IMR-90 (cell line): ENCODE results near the gene SCFD2. TPM values are rescaled to one million over a fixed set of nuclear protein-coding genes. Genes with fewer than 3 reads are reported as not detected.

Experiments
- ATAC-seq: fragments of 200-7000 bp; cut with Tn5 transposase; 2 replicates; pipeline ENCODE4 v1.9.1; 2020; ENCODE audit warnings: low read depth, mild to moderate bottlenecking, moderate library complexity
- BruUV-seq: library from RNA; stranded (reverse); fragments of 400-500 nt; replicated peaks from 2 replicates; lab custom pipeline; 2021; lab: Mats Ljungman, UMichigan
- CTCF ChIA-PET: fragments of 300-600 bp; formaldehyde crosslinking; extraction: SDS; loops from one replicate; lab custom pipeline; 2021; ENCODE audit warnings: antibody characterized with exemption; lab: Yijun Ruan, JAX
- POLR2A ChIA-PET: fragments of 300-600 bp; sonication (Branson Sonifier 250); formaldehyde crosslinking; loops from one replicate; lab custom pipeline; 2022; ENCODE audit warnings: antibody characterized with exemption; ENCODE audit not compliant: unreplicated experiment; lab: Charles Lee
- DNase-seq: peaks from one replicate; pipeline ENCODE4 v3.0.0; 2013
- H2AFZ ChIP-seq: replicated peaks from 2 replicates; pipeline ENCODE3; 2013; ENCODE audit warnings: low read length, mild to moderate bottlenecking; ENCODE audit not compliant: poor library complexity
- H2AK5ac ChIP-seq: 2 replicates; pipeline ENCODE4 v1.6.1; 2013; ENCODE audit warnings: low read depth, low read length, inconsistent platforms
- H2AK9ac ChIP-seq: replicated peaks from 2 replicates; pipeline ENCODE3; 2013; ENCODE audit warnings: mild to moderate bottlenecking, low read depth, low read length, moderate library complexity; ENCODE audit not compliant: poor library complexity
- H2BK120ac ChIP-seq: 2 replicates; pipeline ENCODE4 v1.6.1; 2013; ENCODE audit warnings: low read depth, low read length, inconsistent platforms
- H2BK15ac ChIP-seq: 3 replicates; pipeline ENCODE4 v1.6.1; 2013; ENCODE audit warnings: low read depth, low read length, inconsistent platforms
- H2BK20ac ChIP-seq: 2 replicates; pipeline ENCODE4 v1.6.1; 2013; ENCODE audit warnings: low read depth, mild to moderate bottlenecking, inconsistent platforms, low read length, moderate library complexity
- H2BK5ac ChIP-seq: 2 replicates; pipeline ENCODE4 v1.6.1; 2013; ENCODE audit warnings: mild to moderate bottlenecking, low read depth, low read length, inconsistent platforms; ENCODE audit not compliant: poor library complexity, severe bottlenecking
- H3K14ac ChIP-seq: replicated peaks from 2 replicates; pipeline ENCODE4 v1.6.1; 2013; ENCODE audit warnings: low read depth, low read length, inconsistent platforms
- H3K18ac ChIP-seq: 2 replicates; pipeline ENCODE4 v1.6.1; 2013; ENCODE audit warnings: low read depth, low read length, control low read depth
- H3K23ac ChIP-seq: 2 replicates; pipeline ENCODE4 v1.6.1; 2013; ENCODE audit warnings: low read depth, low read length, inconsistent platforms
- H3K27ac ChIP-seq: 2 replicates; pipeline ENCODE4 v1.5.1; 2013; ENCODE audit warnings: mild to moderate bottlenecking, control low read depth, low read length; ENCODE audit not compliant: insufficient read depth
- H3K27me3 ChIP-seq: 2 replicates; pipeline ENCODE4 v1.6.1; 2013; ENCODE audit warnings: low read length; ENCODE audit not compliant: control insufficient read depth, insufficient read depth
- H3K36me3 ChIP-seq: 2 replicates; pipeline ENCODE4 v1.6.1; 2013; ENCODE audit warnings: low read length, mixed read lengths; ENCODE audit not compliant: control insufficient read depth, insufficient read depth
- H3K4ac ChIP-seq: 2 replicates; pipeline ENCODE4 v1.6.1; 2013; ENCODE audit warnings: low read depth, low read length, inconsistent platforms
- H3K4me1 ChIP-seq: 2 replicates; pipeline ENCODE4 v1.6.1; 2013; ENCODE audit warnings: low read length, mixed read lengths; ENCODE audit not compliant: control insufficient read depth, insufficient read depth
- H3K4me2 ChIP-seq: 2 replicates; pipeline ENCODE4 v1.6.1; 2013; ENCODE audit warnings: low read depth, mild to moderate bottlenecking, control low read depth, low read length, moderate library complexity
- H3K4me3 ChIP-seq: 2 replicates; pipeline ENCODE4 v1.5.1; 2013; ENCODE audit warnings: low read depth, mild to moderate bottlenecking, control low read depth, low read length, moderate library complexity; ENCODE audit not compliant: insufficient read depth
- H3K56ac ChIP-seq: 2 replicates; pipeline ENCODE4 v1.6.1; 2013; ENCODE audit warnings: low read length, inconsistent platforms; ENCODE audit not compliant: insufficient read depth; ENCODE audit errors: extremely low read depth
- H3K79me1 ChIP-seq, 2 experiments: 2 replicates each; pipeline ENCODE4 v1.6.1; 2013; ENCODE audit warnings: low read length in 2 of 2, inconsistent platforms in 1 of 2, low read depth in 1 of 2
- H3K9ac ChIP-seq: 2 replicates; pipeline ENCODE4 v1.6.1; 2013; ENCODE audit warnings: low read depth, low read length, control low read depth
- H3K9me1 ChIP-seq: 2 replicates; pipeline ENCODE4 v1.6.1; 2013; ENCODE audit warnings: low read length, inconsistent platforms; ENCODE audit not compliant: insufficient read depth
- H3K9me3 ChIP-seq: 2 replicates; pipeline ENCODE4 v1.6.1; 2013; ENCODE audit warnings: low read length; ENCODE audit not compliant: control insufficient read depth, insufficient read depth
- H4K20me1 ChIP-seq: 2 replicates; pipeline ENCODE4 v1.6.1; 2013; ENCODE audit warnings: low read length, inconsistent platforms; ENCODE audit not compliant: insufficient read depth
- H4K5ac ChIP-seq: 2 replicates; pipeline ENCODE4 v1.6.1; 2013; ENCODE audit warnings: mild to moderate bottlenecking, low read depth, low read length, control low read depth
- H4K8ac ChIP-seq, 2 experiments: 2 replicates each; pipeline ENCODE4 v1.6.1; 2013; ENCODE audit warnings: low read depth in 2 of 2, low read length in 2 of 2, control low read depth in 1 of 2, inconsistent platforms in 1 of 2
- H4K91ac ChIP-seq: 2 replicates; pipeline ENCODE4 v1.6.1; 2013; ENCODE audit warnings: low read depth, low read length, inconsistent platforms; ENCODE audit not compliant: insufficient read depth
- BHLHE40 ChIP-seq: fragments of 150-350 bp; IDR thresholded peaks from 2 replicates; pipeline ENCODE4 v1.6.1; 2016; ENCODE audit warnings: mild to moderate bottlenecking, low read depth, low read length
- FOS ChIP-seq: fragments of 150-350 bp; IDR thresholded peaks from 2 replicates; pipeline ENCODE4 v1.6.1; 2016; ENCODE audit warnings: low read depth, low read length
- MAFK ChIP-seq: IDR thresholded peaks from 2 replicates; pipeline ENCODE4 v1.6.1; 2012; ENCODE audit warnings: low read depth, low read length, improper control_type of control experiment
- dilution Hi-C: fragments of 300-500 bp; cut with HindIII; formaldehyde crosslinking; loops from one replicate; pipeline ENCODE4 v1.14.3; 2018; ENCODE audit warnings: low sequenced_read_pairs; ENCODE audit not compliant: unreplicated experiment
- in situ Hi-C: fragments of 300-500 bp; cut with MboI; formaldehyde crosslinking; loops from 3 replicates; pipeline ENCODE4 v1.14.3; 2019; ENCODE audit warnings: low sequenced_read_pairs, inconsistent platforms, mixed read lengths
- intact Hi-C: fragments of 100-400 bp; cut with micrococcal nuclease; formaldehyde crosslinking; loops from 2 replicates; pipeline ENCODE4 v1.10.0; 2022
- polyA plus RNA-seq, 3 experiments: library from polyadenylated mRNA; depleted of rRNA; stranded (reverse); fragments of >200 nt; gene quantifications; 2 replicates each; pipeline ENCODE4 v1.2.3, GENCODE V29; 2012; ENCODE audit warnings: low replicate concordance in 1 of 3
- total RNA-seq: library from RNA; depleted of rRNA; stranded (reverse); fragments of >200 nt; gene quantifications from 2 replicates; pipeline ENCODE4 v1.2.3, GENCODE V29; 2012

The SCFD2 gene
- total and polyA plus RNA-seq, 2 of the 4 experiments (the other 2 are of a cell fraction): 18.9 to 62.4 TPM

- Histone ChIP-seq H2BK20ac (peak overlapping the region; percentile 98), H4K91ac (peak overlapping the region; percentile 83), H3K27ac (peak overlapping the region; percentile 80), H3K4ac (peak overlapping the region; percentile 89), H4K5ac (peak overlapping the region; percentile 88; the same call in 1 of the 2 replicates), H3K14ac (peak overlapping the region; percentile 87), H3K79me1 (peaks cover 10 to 17% of the 10 kb centered on the region in 2 experiments; a peak in 3 of 4 replicates), H3K4me2 (peak overlapping the region; percentile 77; the same call in 1 of the 2 replicates), H2BK15ac (peak overlapping the region; percentile 82; the same call in 1 of the 3 replicates), H4K20me1 (no peaks in the 10 kb centered on the region), H3K4me3 (peak overlapping the region; percentile 34; the same call in 1 of the 2 replicates), H3K56ac (peak overlapping the region; percentile 98), H2AFZ (no peak overlapping the region), H3K18ac (peak overlapping the region; percentile 65; the same call in 1 of the 2 replicates), H3K36me3 (no peaks in the 10 kb centered on the region), H3K4me1 (peaks cover 6% of the 10 kb centered on the region), H3K9ac (peak overlapping the region; percentile 45; the same call in 1 of the 2 replicates), H4K8ac (peak overlapping the region; percentile 65 to 86; a peak in 3 of 4 replicates), H3K27me3 (no peaks in the 10 kb centered on the region), H3K9me1 (no peaks in the 10 kb centered on the region), H3K9me3 (no peaks in the 10 kb centered on the region; the same call in 1 of the 2 replicates), H2AK5ac (peak overlapping the region; percentile 62), H2BK5ac (peak overlapping the region; percentile 95), H2AK9ac (no peak overlapping the region), H2BK120ac (peak overlapping the region; percentile 98), H3K23ac (peak overlapping the region; percentile 93)
- TF ChIP-seq MAFK (0 out of 2 replicates have a peak, but pooled peaks have one; percentile 5), BHLHE40 (no peak), FOS (peak; percentile 44; the same call in 1 of the 2 replicates)
- ChIA-PET POLR2A (no interaction called here), CTCF (no interaction called here)
- no TSS peak for BruUV-seq
- intact Hi-C loops (no loop called here), dilution Hi-C loops (no loop called here), in situ Hi-C loops (no loop called here)
- ATAC-seq (peak; percentile 80), DNase-seq (peak; percentile 84)
These were observed 264.7 kb downstream of the SCFD2 start for GRCh38 chr4:53101191-53101581.
